ENCODE results near the gene MTOR.
"Not testable (repeated sequence)": the region's sequence is repeated elsewhere in the genome, so short reads cannot be mapped to it uniquely, and the experiment has no call there.

Gene MTOR

GRCh38 chr1:11262171-11263049 is at the start of gene MTOR:
TSS of gene MTOR (minus strand) at chr1:11262551. CDS start at chr1:11259409, 3,142 bp downstream.
- H3K4me1 Mint-ChIP-seq: peaks cover 29% of the 10 kb centered on the region
- no peaks in the 10 kb centered on the region for H3K9me3 Mint-ChIP-seq
- H3K4me3 Mint-ChIP-seq: peak within 1 kb of the TSS; percentile 91
- peaks cover 17% of the 10 kb centered on the region for H3K36me3 Mint-ChIP-seq
- peak within 1 kb of the TSS; percentile 78 for H3K27ac Mint-ChIP-seq
- H3K27me3 Mint-ChIP-seq: peaks cover 16% of the 10 kb centered on the region
- DNase-seq: peak; percentile 99
- CTCF ChIA-PET: interaction anchor here (0.9 to 2.0 kb wide), 7 partner anchors 9 to 383 kb away, joined by 3 to 6 read pairs (median 4); no protein-coding TSS in a partner anchor

- H3K27me3 Mint-ChIP-seq: peaks cover 28% of the 10 kb centered on the region
- no peak overlapping the region for H3K4me3 Mint-ChIP-seq
- peaks cover 12% of the 10 kb centered on the region for H3K4me1 Mint-ChIP-seq
- H3K9me3 Mint-ChIP-seq: no peaks in the 10 kb centered on the region
- CTCF ChIA-PET: no interaction called here
- no peak overlapping the region for H3K27ac Mint-ChIP-seq
- no peaks in the 10 kb centered on the region for H3K36me3 Mint-ChIP-seq
- DNase-seq: no peak
These were observed 47.0 kb upstream of the MTOR start for GRCh38 chr1:11309385-11309784.

DNA sequence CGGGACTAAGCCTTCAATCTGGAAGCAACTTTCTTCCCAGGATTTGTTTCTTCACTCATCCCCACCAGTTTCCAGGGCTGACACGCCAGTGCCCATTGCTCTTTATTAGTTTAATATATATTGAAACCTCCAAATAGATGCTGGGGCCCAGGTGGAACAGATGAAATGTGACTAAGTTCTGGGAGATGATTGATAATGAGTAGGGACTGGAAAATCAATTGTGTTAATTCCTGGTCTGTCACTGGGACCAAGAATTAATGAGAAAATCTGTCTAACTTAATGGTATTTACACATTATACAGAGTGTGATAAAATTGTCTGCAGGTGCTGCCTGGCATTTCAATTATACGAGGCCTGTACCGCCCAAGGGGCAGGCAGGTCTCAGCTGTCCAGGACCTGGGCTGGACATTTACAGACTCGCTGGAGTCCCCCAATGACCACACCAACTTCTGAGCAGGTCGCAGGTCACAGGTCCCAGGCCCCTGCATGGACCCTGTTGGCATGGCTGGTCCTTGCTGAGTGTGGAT is 46.4 kb upstream of the MTOR start:
- no peak for DNase-seq
- H3K4me3 Mint-ChIP-seq: no peak overlapping the region
- CTCF ChIA-PET: no interaction called here
- no peak overlapping the region for H3K27ac Mint-ChIP-seq
- no peaks in the 10 kb centered on the region for H3K9me3 Mint-ChIP-seq
- H3K27me3 Mint-ChIP-seq: peaks cover 28% of the 10 kb centered on the region
- H3K36me3 Mint-ChIP-seq: no peaks in the 10 kb centered on the region
- peaks cover 12% of the 10 kb centered on the region for H3K4me1 Mint-ChIP-seq

GRCh38 chr1:11307852-11308251 is 45.5 kb upstream of the MTOR start:
- Mint-ChIP-seq H3K4me3 (no peak overlapping the region), H3K9me3 (no peaks in the 10 kb centered on the region), H3K4me1 (peaks cover 12% of the 10 kb centered on the region), H3K36me3 (no peaks in the 10 kb centered on the region), H3K27ac (no peak overlapping the region), H3K27me3 (peaks cover 22% of the 10 kb centered on the region)
- CTCF ChIA-PET: no interaction called here
- no peak for DNase-seq

DNA sequence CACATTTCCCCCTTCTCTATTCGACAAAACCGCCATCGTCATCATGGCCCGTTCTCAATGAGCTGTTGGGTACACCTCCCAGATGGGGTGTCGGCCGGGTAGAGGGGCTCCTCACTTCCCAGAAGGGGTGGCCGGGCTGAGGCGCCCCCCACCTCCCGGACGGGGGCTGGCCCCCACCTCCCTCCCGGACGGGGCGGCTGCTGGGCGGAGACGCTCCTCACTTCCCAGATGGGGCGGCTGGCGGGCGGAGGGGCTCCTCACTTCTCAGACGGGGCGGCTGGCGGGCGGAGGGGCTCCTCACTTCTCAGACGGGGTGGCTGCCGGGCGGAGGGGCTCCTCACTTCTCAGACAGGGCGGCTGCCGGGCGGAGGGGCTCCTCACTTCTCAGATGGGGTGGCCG is 43.2 kb upstream of the MTOR start:
- H3K27ac Mint-ChIP-seq, H3K36me3 Mint-ChIP-seq, DNase-seq, H3K27me3 Mint-ChIP-seq, H3K9me3 Mint-ChIP-seq, H3K4me3 Mint-ChIP-seq, H3K4me1 Mint-ChIP-seq, CTCF ChIA-PET: not testable (repeated sequence)

DNA sequence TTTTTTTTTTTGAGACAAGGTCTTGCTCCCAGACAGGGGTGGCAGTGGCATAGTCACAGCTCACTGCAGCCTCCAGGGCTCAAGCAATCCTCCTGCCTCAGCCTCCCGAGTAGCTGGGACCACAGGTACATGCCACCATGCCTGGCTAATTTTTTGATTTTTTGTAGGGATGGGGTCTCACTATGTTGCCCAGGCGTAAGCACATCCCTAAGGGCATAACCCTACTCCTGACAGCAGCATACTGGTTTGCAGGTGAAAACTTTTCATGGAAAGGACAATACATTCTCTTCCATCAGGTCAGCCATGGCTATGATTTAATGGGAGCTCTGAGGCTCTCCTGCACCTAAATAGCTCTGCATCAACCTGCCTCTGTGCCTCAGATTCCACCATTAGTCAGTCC is 40.0 kb upstream of the MTOR start:
- Mint-ChIP-seq H3K4me1 (peaks cover 15% of the 10 kb centered on the region), H3K27me3 (no peaks in the 10 kb centered on the region), H3K9me3 (no peaks in the 10 kb centered on the region), H3K36me3 (peaks cover 3% of the 10 kb centered on the region), H3K27ac (no peak overlapping the region), H3K4me3 (no peak overlapping the region)
- CTCF ChIA-PET: interaction anchor here (0.7 to 1.7 kb wide), 3 partner anchors 13 to 383 kb away, joined by 3 read pairs; no protein-coding TSS in a partner anchor
- DNase-seq: no peak

DNA sequence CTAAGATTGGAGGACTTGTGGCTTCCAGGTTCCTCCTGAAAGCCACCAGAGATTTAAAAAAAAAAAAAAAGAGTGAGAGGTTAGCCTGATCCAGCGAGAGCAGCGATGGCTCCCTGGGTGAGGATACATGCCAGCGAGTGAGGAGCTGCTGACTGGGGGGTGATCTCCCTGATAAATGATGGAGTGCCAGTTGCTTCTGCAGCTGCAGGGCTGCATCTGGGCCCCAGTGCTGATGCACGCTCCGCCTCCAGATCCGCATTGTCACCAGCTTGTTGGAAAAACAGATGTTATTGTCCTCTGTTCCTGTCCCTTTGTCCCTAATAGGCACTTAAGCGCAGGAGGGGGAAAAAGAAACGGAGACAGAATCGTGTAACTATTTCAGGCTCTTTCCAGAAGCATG is 39.2 kb upstream of the MTOR start:
- Mint-ChIP-seq H3K27me3 (no peaks in the 10 kb centered on the region), H3K4me1 (peaks cover 23% of the 10 kb centered on the region), H3K36me3 (peaks cover 11% of the 10 kb centered on the region), H3K4me3 (no peak overlapping the region), H3K27ac (no peak overlapping the region), H3K9me3 (no peaks in the 10 kb centered on the region)
- DNase-seq: no peak
- CTCF ChIA-PET: interaction anchor here (0.7 to 1.7 kb wide), 3 partner anchors 12 to 63 kb away, joined by 3 read pairs; no protein-coding TSS in a partner anchor

- Mint-ChIP-seq H3K4me1 (peaks cover 47% of the 10 kb centered on the region), H3K27me3 (no peaks in the 10 kb centered on the region), H3K36me3 (peaks cover 31% of the 10 kb centered on the region), H3K27ac (peak overlapping the region; percentile 88), H3K9me3 (no peaks in the 10 kb centered on the region), H3K4me3 (no peak overlapping the region)
- DNase-seq: no peak
- CTCF ChIA-PET: no interaction called here
These were observed 36.8 kb upstream of the MTOR start for GRCh38 chr1:11299225-11299574.

DNA sequence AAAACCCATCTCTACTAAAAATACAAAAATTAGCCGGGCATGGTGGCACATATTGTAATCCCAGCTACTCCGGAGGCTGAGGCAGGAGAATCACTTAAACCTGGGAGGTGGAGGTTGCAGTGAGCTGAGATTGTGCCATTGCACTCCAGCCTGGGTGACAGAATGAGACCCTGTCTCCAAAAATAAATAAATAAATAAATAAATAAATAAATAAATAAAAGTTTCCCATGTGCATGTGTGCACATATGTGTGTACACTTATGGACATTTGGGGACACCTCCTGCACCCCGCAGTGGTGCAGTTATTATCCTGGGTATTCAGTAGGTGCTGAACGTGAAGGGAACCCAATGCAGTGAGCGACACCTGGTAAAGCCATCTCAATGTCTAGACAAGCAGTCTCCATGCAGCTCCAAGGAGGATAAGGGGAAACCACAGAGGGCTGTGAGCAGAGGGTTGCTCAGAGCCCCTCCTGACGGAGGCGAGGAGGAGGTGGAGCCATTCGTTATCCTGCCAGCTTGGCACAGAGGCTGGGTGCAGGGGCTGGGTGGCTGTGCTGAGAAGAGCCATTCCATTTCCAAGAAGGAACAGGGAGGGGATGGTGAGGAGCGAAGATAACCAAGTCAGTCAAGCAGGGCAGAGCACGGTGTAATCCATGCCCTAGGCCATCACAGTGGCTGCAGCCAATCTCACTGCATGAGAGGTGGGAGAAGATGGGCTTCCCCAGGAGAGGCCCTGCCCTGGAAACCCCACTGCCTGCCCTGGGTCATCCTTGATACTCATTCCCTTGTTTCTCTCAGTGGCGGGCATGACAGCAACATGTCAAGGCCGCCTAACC is 36.3 kb upstream of the MTOR start:
- no peaks in the 10 kb centered on the region for H3K9me3 Mint-ChIP-seq
- peak overlapping the region; percentile 88 for H3K27ac Mint-ChIP-seq
- H3K36me3 Mint-ChIP-seq: peaks cover 33% of the 10 kb centered on the region
- H3K27me3 Mint-ChIP-seq: no peaks in the 10 kb centered on the region
- H3K4me3 Mint-ChIP-seq: no peak overlapping the region
- CTCF ChIA-PET: no interaction called here
- H3K4me1 Mint-ChIP-seq: peaks cover 51% of the 10 kb centered on the region
- DNase-seq: no peak

- Mint-ChIP-seq H3K4me1 (peaks cover 60% of the 10 kb centered on the region), H3K36me3 (peaks cover 40% of the 10 kb centered on the region)
- CTCF ChIA-PET, DNase-seq, H3K27ac Mint-ChIP-seq, H3K4me3 Mint-ChIP-seq, H3K27me3 Mint-ChIP-seq, H3K9me3 Mint-ChIP-seq: not testable (repeated sequence)
These were observed 35.4 kb upstream of the MTOR start for GRCh38 chr1:11297774-11298173.

DNA sequence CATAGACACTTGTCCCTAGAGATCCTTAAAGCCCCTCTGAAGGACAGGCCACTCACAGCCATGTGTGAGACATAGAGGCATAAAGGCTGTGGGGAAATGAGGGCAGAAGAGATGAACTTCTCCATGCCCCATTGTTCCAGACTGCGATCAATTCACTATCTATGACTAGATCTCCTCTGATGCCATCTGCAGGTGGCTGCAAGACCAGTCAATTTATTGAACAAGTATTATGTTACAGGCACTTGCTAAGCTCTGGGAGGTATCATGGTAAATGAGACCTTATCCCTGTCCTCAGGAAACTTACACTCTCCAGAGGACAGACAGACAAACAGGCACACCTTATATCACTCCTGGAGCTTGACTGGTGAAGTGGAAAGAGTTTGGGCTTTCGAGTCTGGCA is 33.6 kb upstream of the MTOR start:
- H3K4me1 Mint-ChIP-seq: peaks cover 78% of the 10 kb centered on the region
- CTCF ChIA-PET: interaction anchor here (0.8 to 2.6 kb wide), 5 partner anchors 15 to 258 kb away, joined by 3 to 11 read pairs (median 5); no protein-coding TSS in a partner anchor
- H3K9me3 Mint-ChIP-seq: peaks cover 5% of the 10 kb centered on the region
- no peaks in the 10 kb centered on the region for H3K27me3 Mint-ChIP-seq
- no peak overlapping the region for H3K4me3 Mint-ChIP-seq
- peak overlapping the region; percentile 68 for H3K27ac Mint-ChIP-seq
- peaks cover 55% of the 10 kb centered on the region for H3K36me3 Mint-ChIP-seq
- DNase-seq: peak; percentile 31

DNA sequence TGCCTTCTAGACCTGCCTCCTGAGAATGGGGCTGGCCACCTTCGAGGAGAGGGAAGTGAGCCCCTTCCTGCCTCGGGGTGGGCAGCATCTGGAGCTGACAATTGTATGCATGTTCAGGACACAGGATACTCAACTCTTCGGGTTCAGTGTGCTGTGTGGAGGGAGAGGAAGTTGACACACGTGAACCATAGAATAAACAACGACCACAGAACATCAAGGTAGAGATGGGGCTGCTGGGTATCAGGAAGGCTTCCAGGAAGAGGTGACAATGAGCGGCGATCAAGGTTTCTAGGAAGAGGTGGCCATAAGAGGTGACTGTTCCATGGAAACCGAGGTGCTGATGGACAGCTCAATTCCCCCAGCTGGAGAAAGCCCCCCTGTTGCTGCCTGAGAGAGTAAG is 32.6 kb upstream of the MTOR start:
- peak overlapping the region; percentile 87 for H3K27ac Mint-ChIP-seq
- H3K4me1 Mint-ChIP-seq: peaks cover 86% of the 10 kb centered on the region
- peak; percentile 43 for DNase-seq
- peak overlapping the region; percentile 0 for H3K4me3 Mint-ChIP-seq
- CTCF ChIA-PET: interaction anchor here (2.0 to 2.6 kb wide), 2 partner anchors 53 to 257 kb away, joined by 10 to 11 read pairs; no protein-coding TSS in a partner anchor
- peaks cover 5% of the 10 kb centered on the region for H3K9me3 Mint-ChIP-seq
- H3K27me3 Mint-ChIP-seq: no peaks in the 10 kb centered on the region
- peaks cover 65% of the 10 kb centered on the region for H3K36me3 Mint-ChIP-seq

DNA sequence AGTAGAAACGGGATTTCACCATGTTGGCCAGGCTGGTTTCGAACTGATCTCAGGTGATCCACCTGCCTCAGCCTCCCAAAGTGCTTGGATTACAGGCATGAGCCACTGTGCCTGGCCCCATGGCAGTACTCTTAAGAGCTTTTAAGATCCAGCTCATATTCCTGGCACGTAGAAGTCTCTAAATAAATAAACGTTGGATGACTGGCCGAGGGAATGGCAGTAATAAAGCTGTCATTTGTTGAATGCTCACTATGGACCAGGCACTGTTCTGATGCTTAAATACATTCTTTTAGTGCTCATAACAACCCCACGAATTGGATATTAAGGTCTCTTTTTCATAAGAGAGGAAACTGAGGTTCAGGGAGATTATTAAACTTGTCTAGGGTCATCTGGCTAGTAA is 31.5 kb upstream of the MTOR start:
- CTCF ChIA-PET: no interaction called here
- Mint-ChIP-seq H3K4me3 (no peak overlapping the region), H3K27me3 (no peaks in the 10 kb centered on the region), H3K36me3 (peaks cover 69% of the 10 kb centered on the region), H3K4me1 (peaks cover 83% of the 10 kb centered on the region), H3K9me3 (peaks cover 5% of the 10 kb centered on the region), H3K27ac (peak overlapping the region; percentile 46)
- no peak for DNase-seq

GRCh38 chr1:11291049-11291448 is 28.7 kb upstream of the MTOR start:
- peak overlapping the region; percentile 42 for H3K4me3 Mint-ChIP-seq
- H3K27ac Mint-ChIP-seq: peak overlapping the region; percentile 79
- DNase-seq: no peak
- H3K36me3 Mint-ChIP-seq: peaks cover 73% of the 10 kb centered on the region
- peaks cover 5% of the 10 kb centered on the region for H3K9me3 Mint-ChIP-seq
- no peaks in the 10 kb centered on the region for H3K27me3 Mint-ChIP-seq
- CTCF ChIA-PET: interaction anchor here (1.2 kb wide), 1 partner anchor 253 kb away, joined by 3 read pairs; no protein-coding TSS in a partner anchor
- peaks cover 77% of the 10 kb centered on the region for H3K4me1 Mint-ChIP-seq
